ENCODE results near the gene HOXA1. TPM values are rescaled to one million over a fixed set of nuclear protein-coding genes. Genes with fewer than 3 reads are reported as not detected.

Gene HOXA1
- total RNA-seq, 1 donor from 2014 or later = 3.5 TPM

GRCh38 chr7:27068259-27068658 is 27.5 kb downstream of the HOXA1 start:
- H3K36me3 Mint-ChIP-seq (ENCODE audit: low read depth, unreplicated experiment) = no peaks in the 10 kb centered on the region
- H3K27ac Mint-ChIP-seq (ENCODE audit: unreplicated experiment) = no peak overlapping the region
- no peak for TF ChIP-seq CTCF (IDR thresholded peaks at IDR 0.05; ENCODE audit: unreplicated experiment)
- no peaks in the 10 kb centered on the region for H3K9me3 Mint-ChIP-seq (ENCODE audit: unreplicated experiment)
- H3K27me3 Mint-ChIP-seq (ENCODE audit: unreplicated experiment) = no peaks in the 10 kb centered on the region
- no peaks in the 10 kb centered on the region for H3K4me1 Mint-ChIP-seq (ENCODE audit: unreplicated experiment)
- H3K4me3 Mint-ChIP-seq (ENCODE audit: unreplicated experiment) = no peak overlapping the region
- no peak for DNase-seq (ENCODE audit: low spot score)

GRCh38 chr7:27066148-27066547 is 29.7 kb downstream of the HOXA1 start:
- Mint-ChIP-seq H3K27me3 (ENCODE audit: unreplicated experiment) (no peaks in the 10 kb centered on the region), H3K27ac (ENCODE audit: unreplicated experiment) (no peak overlapping the region), H3K4me3 (ENCODE audit: unreplicated experiment) (no peak overlapping the region), H3K4me1 (ENCODE audit: unreplicated experiment) (no peaks in the 10 kb centered on the region), H3K36me3 (ENCODE audit: low read depth, unreplicated experiment) (no peaks in the 10 kb centered on the region), H3K9me3 (ENCODE audit: unreplicated experiment) (no peaks in the 10 kb centered on the region)
- no peak for TF ChIP-seq CTCF (IDR thresholded peaks at IDR 0.05; ENCODE audit: unreplicated experiment)
- DNase-seq (ENCODE audit: low spot score) = no peak

- no peaks in the 10 kb centered on the region for H3K9me3 Mint-ChIP-seq (ENCODE audit: unreplicated experiment)
Observed at GRCh38 chr7:27065709-27066108, 30.1 kb downstream of the HOXA1 start.

GRCh38 chr7:27064661-27065060 is 31.1 kb downstream of the HOXA1 start:
- TF ChIP-seq CTCF (IDR thresholded peaks at IDR 0.05; ENCODE audit: unreplicated experiment) = no peak
- no peaks in the 10 kb centered on the region for H3K36me3 Mint-ChIP-seq (ENCODE audit: low read depth, unreplicated experiment)
- H3K27me3 Mint-ChIP-seq (ENCODE audit: unreplicated experiment) = no peaks in the 10 kb centered on the region
- H3K4me3 Mint-ChIP-seq (ENCODE audit: unreplicated experiment) = no peak overlapping the region
- H3K4me1 Mint-ChIP-seq (ENCODE audit: unreplicated experiment) = no peaks in the 10 kb centered on the region
- no peak overlapping the region for H3K27ac Mint-ChIP-seq (ENCODE audit: unreplicated experiment)
- H3K9me3 Mint-ChIP-seq (ENCODE audit: unreplicated experiment) = no peaks in the 10 kb centered on the region
- no peak for DNase-seq (ENCODE audit: low spot score)

More at GRCh38 chr7:27065709-27066108, 30.1 kb downstream of the HOXA1 start:
- Mint-ChIP-seq H3K4me1 (ENCODE audit: unreplicated experiment) (no peaks in the 10 kb centered on the region), H3K4me3 (ENCODE audit: unreplicated experiment) (no peak overlapping the region), H3K36me3 (ENCODE audit: low read depth, unreplicated experiment) (no peaks in the 10 kb centered on the region), H3K27ac (ENCODE audit: unreplicated experiment) (no peak overlapping the region), H3K27me3 (ENCODE audit: unreplicated experiment) (no peaks in the 10 kb centered on the region)
- no peak for TF ChIP-seq CTCF (IDR thresholded peaks at IDR 0.05; ENCODE audit: unreplicated experiment)
- no peak for DNase-seq (ENCODE audit: low spot score)

- Mint-ChIP-seq H3K9me3 (ENCODE audit: unreplicated experiment) (no peaks in the 10 kb centered on the region), H3K4me3 (ENCODE audit: unreplicated experiment) (no peak overlapping the region), H3K4me1 (ENCODE audit: unreplicated experiment) (no peaks in the 10 kb centered on the region), H3K27ac (ENCODE audit: unreplicated experiment) (no peak overlapping the region), H3K27me3 (ENCODE audit: unreplicated experiment) (no peaks in the 10 kb centered on the region), H3K36me3 (ENCODE audit: low read depth, unreplicated experiment) (no peaks in the 10 kb centered on the region)
- no peak for TF ChIP-seq CTCF (IDR thresholded peaks at IDR 0.05; ENCODE audit: unreplicated experiment)
- DNase-seq (ENCODE audit: low spot score) = no peak
Observed at GRCh38 chr7:27064159-27064558, 31.6 kb downstream of the HOXA1 start.
